Fibroblast of lung (primary cell): ENCODE measurements around the gene SCTR.

ENCODE experiments used
- CTCF ChIP-seq, 2 donors: IDR thresholded peaks in 1 of 2; conservative IDR thresholded peaks in 1 of 2; 1 replicate in 1 of 2; 2 replicates in 1 of 2; pipeline ENCODE4 v1.5.1; 2011 to 2012; ENCODE audit warnings: low read length in 2 of 2, control low read depth in 1 of 2, inconsistent platforms in 1 of 2, low read depth in 1 of 2, mild to moderate bottlenecking in 1 of 2
- EZH2 ChIP-seq: IDR thresholded peaks from 2 replicates; pipeline ENCODE4 v1.5.1; 2012; ENCODE audit warnings: low read length, control low read depth, mild to moderate bottlenecking; ENCODE audit errors: missing control alignments

DNA sequence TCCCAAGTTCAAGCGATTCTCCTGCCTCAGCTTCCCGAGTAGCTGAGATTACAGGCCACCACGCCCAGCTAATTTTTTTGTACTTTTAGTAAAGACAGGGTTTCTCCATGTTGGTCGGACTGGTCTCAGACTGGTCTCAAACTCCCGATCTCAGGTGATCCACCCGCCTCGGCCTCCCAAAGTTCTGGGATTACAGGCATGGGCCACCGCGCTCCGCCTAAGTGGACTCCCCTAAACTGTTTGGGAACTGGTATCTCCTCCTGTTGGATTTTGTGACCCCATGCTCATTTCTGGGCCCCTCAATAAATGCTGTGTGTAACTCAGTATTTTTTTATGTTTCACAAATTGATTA, 5.2 kb downstream of the SCTR start:
- no peak for TF ChIP-seq CTCF (conservative IDR thresholded peaks at IDR 0.05 in 1 of 2, IDR thresholded peaks at IDR 0.05 in 1 of 2; ENCODE audit: low read depth in 1 of 2, low read length in 2 of 2)
- TF ChIP-seq EZH2, result no peak
